Coronary artery (tissue), 2 donors: Measurements from ENCODE around the gene CFD.
"Not testable (repeated sequence)": the region's sequence is repeated elsewhere in the genome, so short reads cannot be mapped to it uniquely, and the experiment has no call there.

ENCODE experiments used
- DNase-seq: peaks from one replicate; pipeline ENCODE4 v3.0.0-alpha.2; 2017; ENCODE audit warnings: low spot score
- H3K27ac ChIP-seq, 2 donors: fragments of 200-600 bp; sonication (generic); one replicate each; pipeline ENCODE4 v1.5.1; 2016 to 2019
- H3K4me3 ChIP-seq: fragments of 200-600 bp; sonication (generic); 2 replicates; pipeline ENCODE4 v1.5.1; 2016; ENCODE audit warnings: mild to moderate bottlenecking, moderate library complexity
- TF ChIP-seq, protein P1 (sequence below): fragments of 200-600 bp; sonication (generic); IDR thresholded peaks from one replicate; pipeline ENCODE4 v1.5.1; 2019; ENCODE audit warnings: antibody characterized with exemption

Gene CFD

DNA sequence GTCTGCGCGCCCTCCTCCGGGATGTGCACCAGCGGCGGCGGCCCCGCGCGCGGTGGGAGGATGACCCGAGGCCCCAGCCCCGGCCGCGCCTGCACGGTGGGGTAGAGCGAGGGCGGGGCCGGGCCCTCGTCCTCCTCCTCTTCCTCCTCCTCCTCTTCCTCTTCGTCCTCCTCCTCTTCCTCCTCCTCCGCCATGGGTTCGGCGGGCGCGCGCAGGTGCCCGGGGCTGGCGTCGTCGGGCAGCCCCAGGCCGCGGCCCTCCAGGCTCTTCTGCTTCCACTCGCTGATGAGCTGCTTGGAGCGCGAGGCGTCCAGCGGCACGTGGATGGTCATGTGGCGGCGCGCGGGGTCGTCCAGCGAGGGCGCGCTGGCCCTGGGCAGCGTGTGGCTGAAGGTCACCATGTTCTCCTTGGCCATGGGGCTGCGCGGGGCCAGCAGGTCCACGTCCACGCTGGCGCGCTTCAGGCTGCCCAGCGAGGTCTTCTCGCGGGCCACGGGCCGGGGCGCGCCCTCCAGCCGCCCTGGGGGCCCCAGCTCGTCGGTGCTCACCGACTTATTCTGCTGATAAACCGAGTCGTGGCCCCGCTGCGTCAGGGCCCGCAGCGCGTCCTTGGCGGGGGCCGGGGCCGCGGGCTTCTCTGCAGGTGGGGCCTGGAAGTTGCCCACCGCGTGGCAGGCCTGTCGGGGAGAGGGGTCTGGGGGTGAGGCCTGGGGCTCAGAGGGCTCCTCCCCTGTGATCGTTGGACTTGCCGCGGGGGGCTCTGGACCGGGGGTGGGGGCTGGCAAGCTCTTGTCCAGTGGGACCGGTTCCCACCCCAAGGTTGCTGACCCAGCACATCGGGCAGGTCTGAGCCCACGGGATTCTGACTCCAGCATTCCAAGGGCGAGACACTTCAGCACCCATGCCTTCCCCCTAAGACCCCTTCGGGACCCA lies 46.0 kb upstream of the CFD start:
- DNase-seq: no peak
- no peak overlapping the region for H3K4me3 ChIP-seq
- no peak overlapping the region for H3K27ac ChIP-seq
- TF ChIP-seq, protein P1, sequence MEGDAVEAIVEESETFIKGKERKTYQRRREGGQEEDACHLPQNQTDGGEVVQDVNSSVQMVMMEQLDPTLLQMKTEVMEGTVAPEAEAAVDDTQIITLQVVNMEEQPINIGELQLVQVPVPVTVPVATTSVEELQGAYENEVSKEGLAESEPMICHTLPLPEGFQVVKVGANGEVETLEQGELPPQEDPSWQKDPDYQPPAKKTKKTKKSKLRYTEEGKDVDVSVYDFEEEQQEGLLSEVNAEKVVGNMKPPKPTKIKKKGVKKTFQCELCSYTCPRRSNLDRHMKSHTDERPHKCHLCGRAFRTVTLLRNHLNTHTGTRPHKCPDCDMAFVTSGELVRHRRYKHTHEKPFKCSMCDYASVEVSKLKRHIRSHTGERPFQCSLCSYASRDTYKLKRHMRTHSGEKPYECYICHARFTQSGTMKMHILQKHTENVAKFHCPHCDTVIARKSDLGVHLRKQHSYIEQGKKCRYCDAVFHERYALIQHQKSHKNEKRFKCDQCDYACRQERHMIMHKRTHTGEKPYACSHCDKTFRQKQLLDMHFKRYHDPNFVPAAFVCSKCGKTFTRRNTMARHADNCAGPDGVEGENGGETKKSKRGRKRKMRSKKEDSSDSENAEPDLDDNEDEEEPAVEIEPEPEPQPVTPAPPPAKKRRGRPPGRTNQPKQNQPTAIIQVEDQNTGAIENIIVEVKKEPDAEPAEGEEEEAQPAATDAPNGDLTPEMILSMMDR: no peak

DNA sequence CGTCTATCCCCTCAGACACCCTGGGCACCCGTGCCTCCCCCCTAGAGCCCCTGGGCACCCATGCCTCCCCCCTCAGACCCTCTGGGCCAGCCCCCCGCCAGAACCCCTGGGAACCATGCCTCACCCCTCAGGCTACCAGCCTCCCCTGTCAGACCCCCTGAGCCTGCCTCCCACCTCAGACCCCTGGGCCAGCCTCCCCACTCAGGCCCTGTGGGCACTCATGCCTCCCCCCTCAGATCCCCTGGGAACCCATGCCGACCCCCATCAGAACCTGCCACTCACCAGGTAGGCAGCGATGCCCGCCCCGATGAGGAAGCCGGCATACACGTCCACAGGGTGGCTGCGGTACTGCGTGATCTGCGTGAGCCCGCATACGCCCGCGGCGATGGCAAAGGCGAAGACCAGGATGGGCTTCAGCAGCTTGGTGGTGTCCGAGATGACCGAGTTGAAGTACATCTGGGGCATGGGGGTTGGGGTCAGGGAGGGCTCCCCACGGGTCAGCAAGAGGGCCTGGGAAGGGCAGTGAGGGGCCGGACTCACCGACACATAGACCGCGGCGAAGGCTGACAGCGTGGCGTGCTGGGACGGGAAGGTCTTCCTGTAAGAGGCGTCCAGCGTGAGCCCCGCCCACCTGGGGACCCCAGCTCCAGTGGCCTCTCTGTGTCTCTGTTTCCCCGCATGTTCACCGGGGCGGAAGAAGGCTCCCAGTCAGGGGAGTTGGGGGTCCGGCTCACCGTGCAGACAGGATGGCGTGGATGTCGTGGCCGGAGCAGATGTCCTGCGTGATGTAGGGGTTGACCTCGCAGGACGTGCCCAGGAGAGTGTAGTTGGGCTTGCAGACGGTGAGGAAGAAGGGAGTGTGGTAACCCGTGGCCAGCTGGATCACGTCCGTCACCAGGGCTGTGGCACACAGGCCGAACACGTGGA lies 45.0 kb upstream of the CFD start:
- TF ChIP-seq, protein P1: no peak
- H3K27ac ChIP-seq: no peak overlapping the region
- DNase-seq: no peak
- no peak overlapping the region for H3K4me3 ChIP-seq

DNA sequence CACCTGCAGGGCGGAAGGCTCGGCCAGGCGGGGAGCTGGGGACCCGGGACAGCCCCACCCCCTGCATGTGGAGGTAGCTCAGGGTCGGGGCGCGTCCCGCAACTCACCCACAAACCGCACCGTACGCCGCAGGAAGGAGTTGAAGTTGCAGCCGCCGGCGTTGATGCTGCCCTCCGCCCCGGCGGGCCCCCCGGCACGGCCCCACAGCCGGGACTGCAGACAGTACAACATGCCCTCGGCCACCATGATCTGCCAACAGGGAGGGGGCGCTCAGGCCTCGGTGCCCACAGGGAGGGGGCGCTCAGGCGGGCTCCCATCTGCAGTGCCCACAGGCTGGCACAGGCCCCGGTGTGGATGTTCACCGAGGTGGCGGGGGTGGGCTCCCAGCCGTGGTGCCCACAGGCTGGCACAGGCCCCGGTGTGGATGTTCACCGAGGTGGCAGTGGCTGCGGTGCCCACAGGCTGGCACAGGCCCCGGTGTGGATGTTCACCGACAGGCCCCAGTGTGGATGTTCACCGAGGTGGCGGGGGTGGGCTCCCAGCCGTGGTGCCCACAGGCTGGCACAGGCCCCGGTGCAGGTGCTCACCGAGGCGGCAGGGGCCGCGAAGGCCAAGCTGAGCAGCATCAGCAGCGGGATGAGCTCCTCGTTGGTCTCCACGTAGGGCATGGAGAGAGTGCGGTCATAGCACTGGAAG lies 44.2 kb upstream of the CFD start:
- no peak for DNase-seq
- no peak overlapping the region for H3K27ac ChIP-seq
- no peak overlapping the region for H3K4me3 ChIP-seq
- TF ChIP-seq, protein P1: no peak

DNA sequence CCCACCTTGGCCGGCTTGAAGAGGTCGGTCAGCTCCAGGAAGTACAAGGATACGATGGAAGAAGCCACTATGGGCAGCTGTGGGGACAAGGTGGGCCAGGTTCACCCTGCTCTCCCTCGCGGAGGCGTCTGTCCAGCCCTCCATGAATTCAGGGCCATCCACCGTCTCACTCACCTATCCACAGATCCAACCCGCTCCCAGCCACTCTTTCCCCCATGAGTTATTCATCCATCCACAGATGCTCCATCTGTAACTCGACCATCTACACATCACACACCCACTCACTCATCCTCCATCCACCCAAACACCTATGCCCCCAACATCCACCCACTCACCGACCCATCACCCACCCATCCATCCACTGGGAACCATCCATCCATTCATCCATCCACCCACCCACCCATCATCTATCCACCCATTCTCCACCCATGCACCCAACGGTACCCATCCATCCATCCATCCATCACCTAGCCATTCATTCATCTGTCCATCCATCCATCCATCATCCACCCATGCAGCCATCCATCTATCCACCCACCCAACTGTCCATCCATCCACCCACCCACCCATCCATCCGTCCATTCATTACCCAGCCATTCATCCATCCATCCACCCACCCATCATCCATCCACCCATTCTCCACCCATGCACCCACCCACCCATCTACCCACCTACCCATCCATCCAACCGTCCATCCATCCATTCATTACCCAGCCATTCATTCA lies 43.5 kb upstream of the CFD start:
- TF ChIP-seq, protein P1: no peak
- no peak for DNase-seq

DNA sequence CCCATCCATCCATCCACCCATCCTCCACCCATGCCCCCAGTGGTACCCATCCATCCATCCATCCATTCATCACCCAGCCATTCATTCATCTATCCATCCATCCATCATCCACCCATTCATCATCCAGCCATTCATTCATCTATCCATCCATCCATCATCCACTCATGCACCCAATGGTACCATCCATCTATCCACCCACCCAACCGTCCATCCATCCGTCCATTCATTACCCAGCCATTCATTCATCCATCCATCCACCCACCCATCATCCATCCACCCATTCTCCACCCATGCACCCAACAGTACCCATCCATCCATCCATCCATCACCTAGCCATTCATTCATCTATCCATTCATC lies 43.0 kb upstream of the CFD start:
- DNase-seq: no peak
- TF ChIP-seq, protein P1: no peak
- Histone ChIP-seq H3K27ac (no peak overlapping the region), H3K4me3 (no peak overlapping the region)

More for the DNA sequence above, 43.5 kb upstream of the CFD start:
- no peak overlapping the region for H3K27ac ChIP-seq
- no peak overlapping the region for H3K4me3 ChIP-seq

DNA sequence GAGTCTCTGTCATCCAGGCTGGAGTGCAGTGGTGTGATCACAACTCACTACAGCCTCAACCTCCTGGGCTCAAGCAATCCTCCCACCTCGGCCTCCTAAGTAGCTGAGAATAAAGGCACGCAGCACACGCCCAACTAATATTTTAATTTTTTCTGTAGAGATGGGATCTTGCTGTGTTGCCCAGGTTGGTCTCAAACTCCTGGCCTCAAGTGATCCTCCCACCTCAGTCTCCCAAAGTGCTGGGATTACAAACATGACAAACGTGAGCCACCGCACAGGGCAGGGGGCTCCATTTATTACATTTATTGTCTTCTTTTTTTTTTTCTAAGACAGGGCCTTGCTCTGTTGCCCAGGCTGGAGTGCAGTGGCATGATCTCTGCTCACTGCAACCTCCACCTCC lies 39.3 kb upstream of the CFD start:
- not testable (repeated sequence) for DNase-seq, H3K27ac ChIP-seq, H3K4me3 ChIP-seq
